Aorta (tissue), 5 donors: ENCODE data around the gene SUCNR1. TPM values are rescaled to one million over a fixed set of nuclear protein-coding genes. Genes with fewer than 3 reads are reported as not detected.
A peak's percentile ranks its signal among the peaks of the same experiment; 100 is the strongest.

Experiments
- ATAC-seq: fragments of 200-7000 bp; cut with Tn5 transposase; one replicate; pipeline ENCODE4 v1.9.1; 2022; ENCODE audit warnings: moderate library complexity; ENCODE audit not compliant: low FRiP score
- DNase-seq, 2 donors: peaks; one replicate each; pipeline ENCODE4 v3.0.0-alpha.2; 2020
- H3K27ac ChIP-seq, 2 donors: one replicate each; pipeline ENCODE4 v1.5.1; 2013; ENCODE audit warnings: low read length in 2 of 2, mild to moderate bottlenecking in 2 of 2, moderate library complexity in 2 of 2, control low read depth in 1 of 2, inconsistent platforms in 1 of 2, low read depth in 1 of 2
- H3K27me3 ChIP-seq, 2 donors: one replicate each; pipeline ENCODE4 v1.6.1; 2013; ENCODE audit warnings: control low read depth in 1 of 2, low read length in 1 of 2, mild to moderate bottlenecking in 1 of 2, moderate library complexity in 1 of 2; ENCODE audit not compliant: insufficient read depth in 2 of 2, control insufficient read depth in 1 of 2
- H3K36me3 ChIP-seq, 2 donors: one replicate each; pipeline ENCODE4 v1.6.1; 2013; ENCODE audit warnings: control low read depth in 1 of 2, low read length in 1 of 2, mild to moderate bottlenecking in 1 of 2; ENCODE audit not compliant: insufficient read depth in 2 of 2, control insufficient read depth in 1 of 2
- H3K4me1 ChIP-seq, 2 donors: one replicate each; pipeline ENCODE4 v1.6.1; 2013; ENCODE audit warnings: low read length in 2 of 2, control low read depth in 1 of 2, mild to moderate bottlenecking in 1 of 2, moderate library complexity in 1 of 2; ENCODE audit not compliant: insufficient read depth in 2 of 2, control insufficient read depth in 1 of 2
- H3K4me3 ChIP-seq, 2 donors: one replicate each; pipeline ENCODE4 v1.5.1; 2013; ENCODE audit warnings: low read length in 2 of 2, control low read depth in 1 of 2, mild to moderate bottlenecking in 1 of 2
- H3K9me3 ChIP-seq: one replicate; pipeline ENCODE4 v1.6.1; 2013; ENCODE audit warnings: mild to moderate bottlenecking, low read length; ENCODE audit not compliant: control insufficient read depth
- WGBS, 2 donors: extraction: QIAGEN DNeasy Blood & Tissue Kit; methylation state at CpG; one replicate each; pipeline ENCODE4 v1.1.7; 2013; 5-methylcytosine and 5-hydroxymethylcytosine counted together
- intact Hi-C, 2 donors: fragments of 100-400 bp; cut with DNase I; formaldehyde crosslinking; loops; one replicate each; pipeline versions ENCODE4 v1.14.2 to v1.15.0; 2022
- polyA plus RNA-seq, 2 donors: library from polyadenylated mRNA; stranded (reverse); fragments of 200-250 nt; gene quantifications; one replicate each; pipeline ENCODE4 v1.2.3, GENCODE V29; 2013
- total RNA-seq, 2 donors: library from RNA; stranded (reverse); fragmentation: NEBNext Ultra II Directional; extraction: Animal tissue kit (Norgen Biotek cat#: 25700); gene quantifications; one replicate each; pipeline ENCODE4 v1.2.1, GENCODE V29; 2021
- donor health status: healthy with polysubstance abuse.
- donor health status: Bipolar disorder and iron deficiency.
- donor health status: DM: no; HTN: no; CAD: no.
- donor health status: DM: no; HTN: no; CAD: no.
- donor health status: DM: yes; HTN: yes; CAD: no.

SUCNR1 gene
- total and polyA plus RNA-seq, 4 donors: 0.15 to 3.2 (median 1.1) TPM

GRCh38 chr3:151903501-151903991 lies 30.1 kb downstream of the SUCNR1 start:
- H3K27ac ChIP-seq: peak overlapping the region; percentile 36 to 57
- ATAC-seq (peak; percentile 59), DNase-seq (no peak)
- H3K36me3 ChIP-seq: no peaks in the 10 kb centered on the region
- 2% methylated on average over 2 of the region's 2 CpGs for WGBS, 2 donors
- no peak overlapping the region for H3K4me3 ChIP-seq
- peaks cover 2 to 18% of the 10 kb centered on the region in 2 donors for H3K4me1 ChIP-seq
- no peaks in the 10 kb centered on the region for H3K9me3 ChIP-seq
- intact Hi-C loops: no loop called here
- no peaks in the 10 kb centered on the region for H3K27me3 ChIP-seq

GRCh38 chr3:151905647-151906046 lies 32.2 kb downstream of the SUCNR1 start:
- Histone ChIP-seq H3K4me1 (peaks cover 5 to 23% of the 10 kb centered on the region in 2 donors), H3K27me3 (no peaks in the 10 kb centered on the region), H3K9me3 (no peaks in the 10 kb centered on the region), H3K27ac (no peak overlapping the region), H3K36me3 (no peaks in the 10 kb centered on the region), H3K4me3 (no peak overlapping the region)
- intact Hi-C loops: no loop called here
- no peak for ATAC-seq
- WGBS, 2 donors: 95 to 98% methylated on average over 2 of the region's 2 CpGs
- DNase-seq: no peak

GRCh38 chr3:151906751-151907150 lies 33.3 kb downstream of the SUCNR1 start:
- DNase-seq (no peak), ATAC-seq (no peak)
- WGBS, 2 donors: 94 to 99% methylated on average over 2 of the region's 2 CpGs
- Histone ChIP-seq H3K9me3 (no peaks in the 10 kb centered on the region), H3K4me1 (peaks cover 5 to 23% of the 10 kb centered on the region in 2 donors), H3K36me3 (no peaks in the 10 kb centered on the region), H3K27me3 (no peaks in the 10 kb centered on the region), H3K4me3 (no peak overlapping the region), H3K27ac (no peak overlapping the region)
- intact Hi-C loops: no loop called here

GRCh38 chr3:151908399-151908798 lies 35.0 kb downstream of the SUCNR1 start:
- no peak overlapping the region for H3K4me3 ChIP-seq
- WGBS, 2 donors: 98 to 100% methylated on average over 3 of the region's 3 CpGs
- H3K4me1 ChIP-seq: peaks cover 3 to 15% of the 10 kb centered on the region in 2 donors
- DNase-seq: no peak
- no peaks in the 10 kb centered on the region for H3K27me3 ChIP-seq
- no peak for ATAC-seq
- H3K36me3 ChIP-seq: no peaks in the 10 kb centered on the region
- no peaks in the 10 kb centered on the region for H3K9me3 ChIP-seq
- H3K27ac ChIP-seq: no peak overlapping the region
- intact Hi-C loops: no loop called here

- peaks cover 3 to 11% of the 10 kb centered on the region in 2 donors for H3K4me1 ChIP-seq
- WGBS, 2 donors: 0 to 7% methylated on average over 1 of the region's 1 CpG
- intact Hi-C loops: no loop called here
- H3K36me3 ChIP-seq: no peaks in the 10 kb centered on the region
- no peaks in the 10 kb centered on the region for H3K27me3 ChIP-seq
- peak overlapping the region in 1 of 2 donors; percentile 67 for H3K27ac ChIP-seq
- DNase-seq (no peak), ATAC-seq (no peak)
- no peaks in the 10 kb centered on the region for H3K9me3 ChIP-seq
- H3K4me3 ChIP-seq: no peak overlapping the region
Observed at GRCh38 chr3:151909681-151910405, 36.4 kb downstream of the SUCNR1 start.

- DNase-seq (no peak), ATAC-seq (no peak)
- no peaks in the 10 kb centered on the region for H3K9me3 ChIP-seq
- WGBS, 2 donors: 76 to 85% methylated on average over 1 of the region's 1 CpG
- intact Hi-C loops: no loop called here
- peaks cover 3 to 11% of the 10 kb centered on the region in 2 donors for H3K4me1 ChIP-seq
- no peaks in the 10 kb centered on the region for H3K27me3 ChIP-seq
- peak overlapping the region in 1 of 2 donors; percentile 9 for H3K27ac ChIP-seq
- H3K36me3 ChIP-seq: no peaks in the 10 kb centered on the region
- H3K4me3 ChIP-seq: no peak overlapping the region
Observed at GRCh38 chr3:151911462-151911861, 38.0 kb downstream of the SUCNR1 start.

- WGBS, 2 donors: 0 to 4% methylated on average over 1 of the region's 1 CpG
- H3K27ac ChIP-seq: peak overlapping the region in 1 of 2 donors; percentile 9
Observed at GRCh38 chr3:151912028-151912427, 38.6 kb downstream of the SUCNR1 start.

GRCh38 chr3:151916781-151917180 lies 43.3 kb downstream of the SUCNR1 start:
- DNase-seq (no peak), ATAC-seq (no peak)
- intact Hi-C loops: loop anchor here (5.0 kb wide), 2 partner anchors 39 to 479 kb away; no protein-coding TSS in a partner anchor
- Histone ChIP-seq H3K9me3 (no peaks in the 10 kb centered on the region), H3K36me3 (no peaks in the 10 kb centered on the region), H3K4me1 (no peaks in the 10 kb centered on the region), H3K27me3 (no peaks in the 10 kb centered on the region), H3K4me3 (no peak overlapping the region), H3K27ac (no peak overlapping the region)

More at GRCh38 chr3:151912028-151912427, 38.6 kb downstream of the SUCNR1 start:
- no peaks in the 10 kb centered on the region for H3K9me3 ChIP-seq
- H3K4me3 ChIP-seq: no peak overlapping the region
- no peaks in the 10 kb centered on the region for H3K36me3 ChIP-seq
- no peaks in the 10 kb centered on the region for H3K27me3 ChIP-seq
- intact Hi-C loops: no loop called here
- no peak for DNase-seq
- ATAC-seq: peak; percentile 72
- H3K4me1 ChIP-seq: peaks cover 3 to 11% of the 10 kb centered on the region in 2 donors
